Uterus (tissue), 4 donors: ENCODE measurements around the gene NDE1. TPM values are rescaled to one million over a fixed set of nuclear protein-coding genes. Genes with fewer than 3 reads are reported as not detected.

Source experiments
- DNase-seq, 2 donors: peaks; one replicate each; pipeline ENCODE4 v3.0.0-alpha.2; 2019 to 2020
- H3K27ac ChIP-seq, 2 donors: fragments of 200-600 bp; sonication (generic); 1 replicate in 1 of 2; 2 replicates in 1 of 2; pipeline ENCODE4 v1.5.1; 2016 to 2018
- H3K27me3 ChIP-seq, 2 donors: fragments of 200-600 bp; sonication (generic); one replicate each; pipeline ENCODE4 v1.5.1; 2018 to 2019; ENCODE audit warnings: control low read depth in 1 of 2
- H3K36me3 ChIP-seq, 2 donors: fragments of 200-600 bp; sonication (generic); one replicate each; pipeline ENCODE4 v1.5.1; 2019; ENCODE audit warnings: control low read depth in 1 of 2
- H3K4me1 ChIP-seq, 2 donors: fragments of 200-600 bp; sonication (generic); one replicate each; pipeline ENCODE4 v1.5.1; 2018 to 2019; ENCODE audit warnings: control low read depth in 1 of 2
- H3K4me3 ChIP-seq, 2 donors: fragments of 200-600 bp; sonication (generic); 1 replicate in 1 of 2; 2 replicates in 1 of 2; pipeline ENCODE4 v1.5.1; 2018 to 2019; ENCODE audit warnings: mild to moderate bottlenecking in 1 of 2
- H3K9me3 ChIP-seq, 2 donors: fragments of 200-600 bp; sonication (generic); one replicate each; pipeline ENCODE4 v1.5.1; 2019; ENCODE audit warnings: control low read depth in 1 of 2
- CTCF ChIP-seq, 4 experiments: fragments of 200-600 bp in 2 of 4; fragments of 450-650 bp in 2 of 4; sonication (generic) in 2 of 4; IDR thresholded peaks; one replicate each; pipeline ENCODE4 v1.5.1; 2016 to 2019; ENCODE audit warnings: antibody characterized with exemption in 4 of 4, mild to moderate bottlenecking in 2 of 4, moderate library complexity in 1 of 4
- POLR2A ChIP-seq, 2 donors: fragments of 450-650 bp; IDR thresholded peaks; one replicate each; pipeline ENCODE4 v1.6.1; 2016; ENCODE audit warnings: antibody characterized with exemption in 2 of 2, mild to moderate bottlenecking in 1 of 2, moderate library complexity in 1 of 2
- intact Hi-C: fragments of 100-400 bp; cut with DNase I; formaldehyde crosslinking; loops from one replicate; pipeline ENCODE4 v1.15.1; 2023; ENCODE audit warnings: low total_unique reads
- total RNA-seq, 4 donors: library from RNA; depleted of rRNA in 3 of 4; stranded (reverse); fragments of >200 nt in 3 of 4; gene quantifications; one replicate each; pipeline versions ENCODE4 v1.1.0 to v1.2.4, GENCODE V29; 2014 to 2023
- donor health status: DM: yes; HTN: yes; CAD: no.

NDE1 gene
- total RNA-seq, 4 donors from 2014 or later, result 23.8 to 53.4 (median 39.2) TPM

GRCh38 chr16:15743657-15744056, 93.6 kb downstream of the NDE1 start:
- H3K9me3 ChIP-seq, result no peaks in the 10 kb centered on the region
- TF ChIP-seq CTCF (IDR thresholded peaks at IDR 0.05) (no peak), POLR2A (IDR thresholded peaks at IDR 0.05) (no peak)
- intact Hi-C loops, result no loop called here
- no peak for DNase-seq
- no peaks in the 10 kb centered on the region for H3K27me3 ChIP-seq
- no peaks in the 10 kb centered on the region for H3K36me3 ChIP-seq
- no peak overlapping the region for H3K4me3 ChIP-seq
- no peak overlapping the region for H3K27ac ChIP-seq
- H3K4me1 ChIP-seq, result no peaks in the 10 kb centered on the region

GRCh38 chr16:15746332-15746731, 96.3 kb downstream of the NDE1 start:
- no peaks in the 10 kb centered on the region for H3K4me1 ChIP-seq
- H3K36me3 ChIP-seq, result no peaks in the 10 kb centered on the region
- H3K27ac ChIP-seq, result no peak overlapping the region
- H3K27me3 ChIP-seq, result no peaks in the 10 kb centered on the region
- no peak for DNase-seq
- no peaks in the 10 kb centered on the region for H3K9me3 ChIP-seq
- TF ChIP-seq POLR2A (IDR thresholded peaks at IDR 0.05) (no peak), CTCF (IDR thresholded peaks at IDR 0.05) (no peak)
- no peak overlapping the region for H3K4me3 ChIP-seq
- intact Hi-C loops, result no loop called here

GRCh38 chr16:15747937-15748336, 97.9 kb downstream of the NDE1 start:
- no peak overlapping the region for H3K27ac ChIP-seq
- H3K9me3 ChIP-seq, result no peaks in the 10 kb centered on the region
- intact Hi-C loops, result no loop called here
- H3K4me1 ChIP-seq, result no peaks in the 10 kb centered on the region
- no peak for DNase-seq
- no peaks in the 10 kb centered on the region for H3K27me3 ChIP-seq
- H3K4me3 ChIP-seq, result no peak overlapping the region
- TF ChIP-seq POLR2A (IDR thresholded peaks at IDR 0.05) (no peak), CTCF (IDR thresholded peaks at IDR 0.05) (no peak)
- H3K36me3 ChIP-seq, result no peaks in the 10 kb centered on the region

- Histone ChIP-seq H3K27me3 (no peaks in the 10 kb centered on the region), H3K4me3 (no peak overlapping the region), H3K27ac (no peak overlapping the region), H3K9me3 (no peaks in the 10 kb centered on the region), H3K4me1 (no peaks in the 10 kb centered on the region), H3K36me3 (no peaks in the 10 kb centered on the region)
- TF ChIP-seq POLR2A (IDR thresholded peaks at IDR 0.05) (no peak), CTCF (IDR thresholded peaks at IDR 0.05) (no peak)
- DNase-seq, result no peak
- intact Hi-C loops, result no loop called here
These were observed 98.6 kb downstream of the NDE1 start for GRCh38 chr16:15748654-15749053.

- intact Hi-C loops, result no loop called here
- H3K4me1 ChIP-seq, result no peaks in the 10 kb centered on the region
- H3K4me3 ChIP-seq, result no peak overlapping the region
- no peaks in the 10 kb centered on the region for H3K9me3 ChIP-seq
- H3K27ac ChIP-seq, result no peak overlapping the region
- H3K36me3 ChIP-seq, result no peaks in the 10 kb centered on the region
- DNase-seq, result no peak
- no peaks in the 10 kb centered on the region for H3K27me3 ChIP-seq
- TF ChIP-seq CTCF (IDR thresholded peaks at IDR 0.05) (no peak), POLR2A (IDR thresholded peaks at IDR 0.05) (no peak)
These were observed 99.3 kb downstream of the NDE1 start for GRCh38 chr16:15749371-15749770.
